ENCODE results near the gene CYP2C19.
"Not testable (repeated sequence)": the region's sequence is repeated elsewhere in the genome, so short reads cannot be mapped to it uniquely, and the experiment has no call there.

Gene CYP2C19

GRCh38 chr10:94762393-94762792 is at the start of gene CYP2C19:
Gene CYP2C19 (plus strand): TSS chr10:94762681. CDS start chr10:94762706, 25 bp downstream.
- H3K4me3 ChIP-seq (ENCODE audit: low read depth, low read length) = no peak within 1 kb of the TSS

- no peak overlapping the region for H3K4me3 ChIP-seq (ENCODE audit: low read depth, low read length)
These were observed 36.6 kb upstream of the CYP2C19 start for GRCh38 chr10:94725871-94726270.

GRCh38 chr10:94735197-94735596 is 27.3 kb upstream of the CYP2C19 start:
- H3K4me3 ChIP-seq (ENCODE audit: low read depth, low read length) = no peak overlapping the region

GRCh38 chr10:94738588-94738987 is 23.9 kb upstream of the CYP2C19 start:
- H3K4me3 ChIP-seq (ENCODE audit: low read depth, low read length) = no peak overlapping the region

GRCh38 chr10:94747137-94747536 is 15.3 kb upstream of the CYP2C19 start:
- no peak overlapping the region for H3K4me3 ChIP-seq (ENCODE audit: low read depth, low read length)

GRCh38 chr10:94747838-94748237 is 14.6 kb upstream of the CYP2C19 start:
- no peak overlapping the region for H3K4me3 ChIP-seq (ENCODE audit: low read depth, low read length)

GRCh38 chr10:94757916-94758315 is 4.6 kb upstream of the CYP2C19 start:
- no peak overlapping the region for H3K4me3 ChIP-seq (ENCODE audit: low read depth, low read length)

- no peak overlapping the region for H3K4me3 ChIP-seq (ENCODE audit: low read depth, low read length)
These were observed 1.8 kb upstream of the CYP2C19 start for GRCh38 chr10:94760586-94761178.

GRCh38 chr10:94775425-94775824 is 12.9 kb downstream of the CYP2C19 start:
- H3K4me3 ChIP-seq (ENCODE audit: low read depth, low read length) = not testable (repeated sequence)

- no peak overlapping the region for H3K4me3 ChIP-seq (ENCODE audit: low read depth, low read length)
These were observed 15.5 kb downstream of the CYP2C19 start for GRCh38 chr10:94777886-94778458.

GRCh38 chr10:94780844-94781243 is 18.4 kb downstream of the CYP2C19 start:
- no peak overlapping the region for H3K4me3 ChIP-seq (ENCODE audit: low read depth, low read length)

GRCh38 chr10:94784256-94784655 is 21.8 kb downstream of the CYP2C19 start:
- H3K4me3 ChIP-seq (ENCODE audit: low read depth, low read length) = no peak overlapping the region

GRCh38 chr10:94785211-94785610 is 22.7 kb downstream of the CYP2C19 start:
- H3K4me3 ChIP-seq (ENCODE audit: low read depth, low read length) = no peak overlapping the region

GRCh38 chr10:94800551-94800950 is 38.1 kb downstream of the CYP2C19 start:
- H3K4me3 ChIP-seq (ENCODE audit: low read depth, low read length) = not testable (repeated sequence)

GRCh38 chr10:94803307-94803706 is 40.8 kb downstream of the CYP2C19 start:
- no peak overlapping the region for H3K4me3 ChIP-seq (ENCODE audit: low read depth, low read length)

- not testable (repeated sequence) for H3K4me3 ChIP-seq (ENCODE audit: low read depth, low read length)
These were observed 67.5 kb downstream of the CYP2C19 start for GRCh38 chr10:94830025-94830424.

GRCh38 chr10:94846204-94846603 is 83.7 kb downstream of the CYP2C19 start:
- no peak overlapping the region for H3K4me3 ChIP-seq (ENCODE audit: low read depth, low read length)

- no peak overlapping the region for H3K4me3 ChIP-seq (ENCODE audit: low read depth, low read length)
These were observed 88.3 kb downstream of the CYP2C19 start for GRCh38 chr10:94850766-94851165.

- H3K4me3 ChIP-seq (ENCODE audit: low read depth, low read length) = no peak overlapping the region
These were observed 88.8 kb downstream of the CYP2C19 start for GRCh38 chr10:94851263-94851662.

- no peak overlapping the region for H3K4me3 ChIP-seq (ENCODE audit: low read depth, low read length)
These were observed 90.0 kb downstream of the CYP2C19 start for GRCh38 chr10:94852438-94852837.

- no peak overlapping the region for H3K4me3 ChIP-seq (ENCODE audit: low read depth, low read length)
These were observed 90.6 kb downstream of the CYP2C19 start for GRCh38 chr10:94853065-94853464.

GRCh38 chr10:94858005-94858404 is 95.5 kb downstream of the CYP2C19 start:
- H3K4me3 ChIP-seq (ENCODE audit: low read depth, low read length) = no peak overlapping the region

GRCh38 chr10:94859086-94859485 is 96.6 kb downstream of the CYP2C19 start:
- H3K4me3 ChIP-seq (ENCODE audit: low read depth, low read length) = no peak overlapping the region

Measured in iPS-11a (cell line).